OCI-LY7 (cell line): ENCODE results near the gene C5orf15. TPM values are rescaled to one million over a fixed set of nuclear protein-coding genes. Genes with fewer than 3 reads are reported as not detected.

Experiments used
- BruUV-seq: library from RNA; stranded (reverse); fragments of 400-500 nt; replicated peaks from 2 replicates; lab custom pipeline; 2021; lab: Mats Ljungman, UMichigan
- CTCF ChIA-PET: fragments of 300-600 bp; sonication (Branson Sonifier 250); formaldehyde crosslinking; loops from one replicate; lab custom pipeline; 2022; ENCODE audit warnings: antibody characterized with exemption; ENCODE audit not compliant: unreplicated experiment; lab: Charles Lee
- POLR2A ChIA-PET: fragments of 300-600 bp; sonication (Branson Sonifier 250); formaldehyde crosslinking; loops from one replicate; lab custom pipeline; 2022; ENCODE audit warnings: antibody characterized with exemption; lab: Charles Lee
- DNase-seq: peaks from one replicate; pipeline ENCODE4 v3.0.0-alpha.2; 2015; ENCODE audit warnings: low spot score
- H2AFZ ChIP-seq: fragments of 200-600 bp; sonication (generic), shearing (Covaris generic); 2 replicates; pipeline ENCODE4 v1.6.1; 2014; ENCODE audit warnings: mild to moderate bottlenecking, antibody characterized with exemption, low read length, moderate library complexity
- H3K27ac ChIP-seq: fragments of 200-600 bp; sonication (generic); 2 replicates; pipeline ENCODE4 v1.5.1; 2014; ENCODE audit warnings: mixed run types, low read depth, mild to moderate bottlenecking, moderate library complexity, low read length, inconsistent platforms; ENCODE audit not compliant: poor library complexity, severe bottlenecking
- H3K36me3 ChIP-seq: fragments of 200-600 bp; sonication (generic); 2 replicates; pipeline ENCODE4 v1.6.1; 2014; ENCODE audit warnings: mild to moderate bottlenecking, antibody characterized with exemption, low read length, moderate library complexity, mixed read lengths; ENCODE audit not compliant: insufficient read depth
- H3K4me1 ChIP-seq: fragments of 200-600 bp; sonication (generic); 2 replicates; pipeline ENCODE4 v1.5.1; 2014; ENCODE audit warnings: mild to moderate bottlenecking, low read length; ENCODE audit not compliant: insufficient read depth, poor library complexity, severe bottlenecking
- H3K4me2 ChIP-seq: fragments of 200-600 bp; sonication (generic); 2 replicates; pipeline ENCODE4 v1.6.1; 2014; ENCODE audit warnings: mild to moderate bottlenecking, low read length
- H3K4me3 ChIP-seq: fragments of 200-600 bp; sonication (generic); 2 replicates; pipeline ENCODE4 v1.5.1; 2014; ENCODE audit warnings: mild to moderate bottlenecking, low read depth, low read length; ENCODE audit not compliant: poor library complexity, severe bottlenecking
- H3K79me2 ChIP-seq: fragments of 200-600 bp; sonication (generic); 2 replicates; pipeline ENCODE4 v1.6.1; 2016; ENCODE audit warnings: low read depth, mild to moderate bottlenecking, low read length, moderate library complexity, mixed read lengths; ENCODE audit not compliant: insufficient read depth
- H3K9me2 ChIP-seq: fragments of 200-600 bp; sonication (generic); 2 replicates; pipeline ENCODE4 v1.6.1; 2016; ENCODE audit warnings: mild to moderate bottlenecking, low read length, mixed read lengths; ENCODE audit not compliant: insufficient read depth
- H3K9me3 ChIP-seq: fragments of 200-600 bp; sonication (generic); 2 replicates; pipeline ENCODE4 v1.6.1; 2014; ENCODE audit warnings: mild to moderate bottlenecking, mixed run types, low read length, mixed read lengths
- H4K20me1 ChIP-seq: fragments of 200-600 bp; sonication (generic); 2 replicates; pipeline ENCODE4 v1.6.1; 2014; ENCODE audit warnings: mild to moderate bottlenecking, antibody characterized with exemption, low read length, moderate library complexity, mixed read lengths; ENCODE audit not compliant: insufficient read depth
- EZH2phosphoT487 ChIP-seq: fragments of 200-600 bp; sonication (generic); IDR thresholded peaks from 2 replicates; pipeline ENCODE4 v1.6.1; 2018; ENCODE audit warnings: low read depth, borderline replicate concordance, mild to moderate bottlenecking, mixed run types, antibody characterized with exemption, low read length, moderate library complexity, mixed read lengths
- intact Hi-C: fragments of 100-400 bp; cut with micrococcal nuclease; formaldehyde crosslinking; loops from one replicate; pipeline ENCODE4 v1.10.0; 2022; ENCODE audit not compliant: unreplicated experiment
- total RNA-seq, 2 experiments: library from RNA; depleted of rRNA in 1 of 2; stranded (reverse); fragments of >200 nt in 1 of 2; shearing (Covaris generic) in 1 of 2; gene quantifications; 2 replicates each; pipeline ENCODE4 v1.2.3, GENCODE V29; 2014 to 2022
- TF ChIP-seq, protein P1 (sequence below): fragments of 200-600 bp; sonication (generic); conservative IDR thresholded peaks from 2 replicates; pipeline ENCODE4 v1.5.1; 2014; ENCODE audit warnings: mild to moderate bottlenecking, antibody characterized with exemption, low read length, moderate library complexity, mixed read lengths

The C5orf15 gene
- total RNA-seq, 2 experiments from 2014 or later: 32.2 to 46.4 TPM

DNA sequence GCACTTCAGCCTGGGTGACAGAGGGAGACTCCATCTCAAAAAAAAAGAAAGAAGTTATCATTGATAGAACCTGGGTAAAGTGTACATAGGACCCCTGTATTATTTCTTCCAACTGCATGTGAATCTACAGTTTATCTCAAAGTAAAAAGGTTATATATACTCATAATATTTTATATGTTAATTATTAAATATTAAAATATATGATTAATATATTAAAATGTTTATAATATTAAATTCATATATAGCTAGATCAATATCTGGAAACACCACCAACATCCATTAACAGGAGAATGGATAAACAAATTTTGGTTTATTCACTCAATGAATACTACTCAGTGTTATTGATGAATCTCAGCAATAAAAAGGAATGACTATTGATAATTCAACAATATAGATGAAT is 19.7 kb downstream of the C5orf15 start:
- no peaks in the 10 kb centered on the region for H3K9me2 ChIP-seq
- no peaks in the 10 kb centered on the region for H4K20me1 ChIP-seq
- CTCF ChIA-PET: no interaction called here
- no peak overlapping the region for H3K4me2 ChIP-seq
- DNase-seq: no peak
- no peaks in the 10 kb centered on the region for H3K9me3 ChIP-seq
- no peak overlapping the region for H2AFZ ChIP-seq
- H3K4me3 ChIP-seq: no peak overlapping the region
- H3K4me1 ChIP-seq: no peaks in the 10 kb centered on the region
- TF ChIP-seq, protein P1, sequence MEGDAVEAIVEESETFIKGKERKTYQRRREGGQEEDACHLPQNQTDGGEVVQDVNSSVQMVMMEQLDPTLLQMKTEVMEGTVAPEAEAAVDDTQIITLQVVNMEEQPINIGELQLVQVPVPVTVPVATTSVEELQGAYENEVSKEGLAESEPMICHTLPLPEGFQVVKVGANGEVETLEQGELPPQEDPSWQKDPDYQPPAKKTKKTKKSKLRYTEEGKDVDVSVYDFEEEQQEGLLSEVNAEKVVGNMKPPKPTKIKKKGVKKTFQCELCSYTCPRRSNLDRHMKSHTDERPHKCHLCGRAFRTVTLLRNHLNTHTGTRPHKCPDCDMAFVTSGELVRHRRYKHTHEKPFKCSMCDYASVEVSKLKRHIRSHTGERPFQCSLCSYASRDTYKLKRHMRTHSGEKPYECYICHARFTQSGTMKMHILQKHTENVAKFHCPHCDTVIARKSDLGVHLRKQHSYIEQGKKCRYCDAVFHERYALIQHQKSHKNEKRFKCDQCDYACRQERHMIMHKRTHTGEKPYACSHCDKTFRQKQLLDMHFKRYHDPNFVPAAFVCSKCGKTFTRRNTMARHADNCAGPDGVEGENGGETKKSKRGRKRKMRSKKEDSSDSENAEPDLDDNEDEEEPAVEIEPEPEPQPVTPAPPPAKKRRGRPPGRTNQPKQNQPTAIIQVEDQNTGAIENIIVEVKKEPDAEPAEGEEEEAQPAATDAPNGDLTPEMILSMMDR: no peak
- TF ChIP-seq EZH2phosphoT487: no peak
- H3K36me3 ChIP-seq: peaks cover 4% of the 10 kb centered on the region; the same call in 1 of the 2 replicates
- H3K27ac ChIP-seq: no peak overlapping the region
- no peaks in the 10 kb centered on the region for H3K79me2 ChIP-seq
- POLR2A ChIA-PET: interaction anchor here (1.0 kb wide), 1 partner anchor 22 kb away, joined by 3 read pairs; no protein-coding TSS in a partner anchor
- intact Hi-C loops: no loop called here
- BruUV-seq: no TSS peak

DNA sequence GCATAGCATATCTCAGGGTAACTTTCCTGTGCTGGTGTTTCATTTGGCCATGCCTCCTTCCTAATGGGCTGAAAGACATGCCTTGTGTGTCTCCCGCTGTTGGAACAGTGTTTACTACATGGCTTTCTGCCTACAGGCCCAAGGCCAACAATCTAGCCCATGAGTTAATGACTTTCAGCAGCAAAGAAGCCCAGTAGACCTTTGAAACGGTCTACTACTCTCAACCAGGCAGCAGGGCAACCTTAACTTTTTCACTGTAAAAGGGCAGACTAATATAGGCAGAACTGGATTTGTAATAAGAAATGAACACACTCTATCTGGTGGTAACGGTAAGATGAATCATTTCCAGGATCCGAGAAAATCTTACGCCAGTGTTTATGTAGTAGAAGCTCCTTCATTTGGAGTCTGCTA is 21.0 kb downstream of the C5orf15 start:
- intact Hi-C loops: no loop called here
- Histone ChIP-seq H3K4me3 (no peak overlapping the region), H3K79me2 (no peaks in the 10 kb centered on the region), H3K4me1 (peaks cover 3% of the 10 kb centered on the region), H4K20me1 (no peaks in the 10 kb centered on the region), H3K27ac (no peak overlapping the region), H3K36me3 (no peaks in the 10 kb centered on the region), H3K9me2 (no peaks in the 10 kb centered on the region), H2AFZ (no peak overlapping the region), H3K9me3 (no peaks in the 10 kb centered on the region), H3K4me2 (no peak overlapping the region)
- TF ChIP-seq EZH2phosphoT487: no peak
- TF ChIP-seq, protein P1: no peak
- no peak for DNase-seq
- CTCF ChIA-PET: no interaction called here
- POLR2A ChIA-PET: interaction anchor here (0.6 to 0.9 kb wide), 4 partner anchors 9 to 136 kb away, joined by 3 to 4 read pairs (median 3); no protein-coding TSS in a partner anchor
- BruUV-seq: no TSS peak

DNA sequence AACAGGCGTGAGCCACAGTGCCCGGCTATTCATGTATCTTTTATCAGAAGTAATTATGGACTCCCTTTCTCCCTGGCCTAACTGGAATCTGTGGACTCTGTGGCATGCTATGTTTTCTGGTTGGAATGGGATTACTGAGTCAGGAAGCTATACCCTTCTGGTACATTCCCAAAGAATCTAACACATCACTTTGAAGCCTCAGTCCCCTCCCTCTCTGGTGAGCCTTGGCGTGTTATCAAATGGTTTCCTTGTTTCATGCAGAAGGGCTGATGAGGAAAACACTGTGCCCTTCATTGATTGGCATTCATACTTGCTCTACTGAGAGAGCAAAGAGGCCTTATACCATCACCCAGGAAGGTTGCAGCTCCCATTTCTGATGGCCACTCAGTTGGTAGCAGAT is 22.9 kb downstream of the C5orf15 start:
- peaks cover 21% of the 10 kb centered on the region for H3K4me1 ChIP-seq
- ChIA-PET POLR2A (interaction anchor here (0.7 to 1.0 kb wide), 3 partner anchors 11 to 17 kb away, joined by 3 to 9 read pairs (median 4); no protein-coding TSS in a partner anchor), CTCF (interaction anchor here (0.6 kb wide), 1 partner anchor 833 kb away, joined by 3 read pairs; no protein-coding TSS in a partner anchor)
- no peak overlapping the region for H3K4me2 ChIP-seq
- intact Hi-C loops: no loop called here
- TF ChIP-seq, protein P1: no peak
- no peak for TF ChIP-seq EZH2phosphoT487
- no peak overlapping the region for H3K4me3 ChIP-seq
- no TSS peak for BruUV-seq
- no peak overlapping the region for H2AFZ ChIP-seq
- no peaks in the 10 kb centered on the region for H3K79me2 ChIP-seq
- no peak for DNase-seq
- H3K9me2 ChIP-seq: no peaks in the 10 kb centered on the region
- no peaks in the 10 kb centered on the region for H3K36me3 ChIP-seq
- no peaks in the 10 kb centered on the region for H3K9me3 ChIP-seq
- no peak overlapping the region for H3K27ac ChIP-seq
- H4K20me1 ChIP-seq: no peaks in the 10 kb centered on the region
